IMR-90 (cell line): Measurements from ENCODE around the gene FRS3. TPM values are rescaled to one million over a fixed set of nuclear protein-coding genes. Genes with fewer than 3 reads are reported as not detected.
A peak's percentile ranks its signal among the peaks of the same experiment; 100 is the strongest.

Experiments used
- ATAC-seq: fragments of 200-7000 bp; cut with Tn5 transposase; 2 replicates; pipeline ENCODE4 v1.9.1; 2020; ENCODE audit warnings: low read depth, mild to moderate bottlenecking, moderate library complexity
- BruUV-seq: library from RNA; stranded (reverse); fragments of 400-500 nt; replicated peaks from 2 replicates; lab custom pipeline; 2021; lab: Mats Ljungman, UMichigan
- CTCF ChIA-PET: fragments of 300-600 bp; formaldehyde crosslinking; extraction: SDS; loops from one replicate; lab custom pipeline; 2021; ENCODE audit warnings: antibody characterized with exemption; lab: Yijun Ruan, JAX
- POLR2A ChIA-PET: fragments of 300-600 bp; sonication (Branson Sonifier 250); formaldehyde crosslinking; loops from one replicate; lab custom pipeline; 2022; ENCODE audit warnings: antibody characterized with exemption; ENCODE audit not compliant: unreplicated experiment; lab: Charles Lee
- DNase-seq: peaks from one replicate; pipeline ENCODE4 v3.0.0; 2013
- H2AFZ ChIP-seq: replicated peaks from 2 replicates; pipeline ENCODE3; 2013; ENCODE audit warnings: low read length, mild to moderate bottlenecking; ENCODE audit not compliant: poor library complexity
- H2AK5ac ChIP-seq: 2 replicates; pipeline ENCODE4 v1.6.1; 2013; ENCODE audit warnings: low read depth, low read length, inconsistent platforms
- H2AK9ac ChIP-seq: replicated peaks from 2 replicates; pipeline ENCODE3; 2013; ENCODE audit warnings: mild to moderate bottlenecking, low read depth, low read length, moderate library complexity; ENCODE audit not compliant: poor library complexity
- H2BK120ac ChIP-seq: 2 replicates; pipeline ENCODE4 v1.6.1; 2013; ENCODE audit warnings: low read depth, low read length, inconsistent platforms
- H2BK15ac ChIP-seq: 3 replicates; pipeline ENCODE4 v1.6.1; 2013; ENCODE audit warnings: low read depth, low read length, inconsistent platforms
- H2BK20ac ChIP-seq: 2 replicates; pipeline ENCODE4 v1.6.1; 2013; ENCODE audit warnings: low read depth, mild to moderate bottlenecking, inconsistent platforms, low read length, moderate library complexity
- H2BK5ac ChIP-seq: 2 replicates; pipeline ENCODE4 v1.6.1; 2013; ENCODE audit warnings: mild to moderate bottlenecking, low read depth, low read length, inconsistent platforms; ENCODE audit not compliant: poor library complexity, severe bottlenecking
- H3K14ac ChIP-seq: replicated peaks from 2 replicates; pipeline ENCODE4 v1.6.1; 2013; ENCODE audit warnings: low read depth, low read length, inconsistent platforms
- H3K18ac ChIP-seq: 2 replicates; pipeline ENCODE4 v1.6.1; 2013; ENCODE audit warnings: low read depth, low read length, control low read depth
- H3K23ac ChIP-seq: 2 replicates; pipeline ENCODE4 v1.6.1; 2013; ENCODE audit warnings: low read depth, low read length, inconsistent platforms
- H3K27ac ChIP-seq: 2 replicates; pipeline ENCODE4 v1.5.1; 2013; ENCODE audit warnings: mild to moderate bottlenecking, control low read depth, low read length; ENCODE audit not compliant: insufficient read depth
- H3K27me3 ChIP-seq: 2 replicates; pipeline ENCODE4 v1.6.1; 2013; ENCODE audit warnings: low read length; ENCODE audit not compliant: control insufficient read depth, insufficient read depth
- H3K36me3 ChIP-seq: 2 replicates; pipeline ENCODE4 v1.6.1; 2013; ENCODE audit warnings: low read length, mixed read lengths; ENCODE audit not compliant: control insufficient read depth, insufficient read depth
- H3K4ac ChIP-seq: 2 replicates; pipeline ENCODE4 v1.6.1; 2013; ENCODE audit warnings: low read depth, low read length, inconsistent platforms
- H3K4me1 ChIP-seq: 2 replicates; pipeline ENCODE4 v1.6.1; 2013; ENCODE audit warnings: low read length, mixed read lengths; ENCODE audit not compliant: control insufficient read depth, insufficient read depth
- H3K4me2 ChIP-seq: 2 replicates; pipeline ENCODE4 v1.6.1; 2013; ENCODE audit warnings: low read depth, mild to moderate bottlenecking, control low read depth, low read length, moderate library complexity
- H3K4me3 ChIP-seq: 2 replicates; pipeline ENCODE4 v1.5.1; 2013; ENCODE audit warnings: low read depth, mild to moderate bottlenecking, control low read depth, low read length, moderate library complexity; ENCODE audit not compliant: insufficient read depth
- H3K56ac ChIP-seq: 2 replicates; pipeline ENCODE4 v1.6.1; 2013; ENCODE audit warnings: low read length, inconsistent platforms; ENCODE audit not compliant: insufficient read depth; ENCODE audit errors: extremely low read depth
- H3K79me1 ChIP-seq, 2 experiments: 2 replicates each; pipeline ENCODE4 v1.6.1; 2013; ENCODE audit warnings: low read length in 2 of 2, inconsistent platforms in 1 of 2, low read depth in 1 of 2
- H3K9ac ChIP-seq: 2 replicates; pipeline ENCODE4 v1.6.1; 2013; ENCODE audit warnings: low read depth, low read length, control low read depth
- H3K9me1 ChIP-seq: 2 replicates; pipeline ENCODE4 v1.6.1; 2013; ENCODE audit warnings: low read length, inconsistent platforms; ENCODE audit not compliant: insufficient read depth
- H3K9me3 ChIP-seq: 2 replicates; pipeline ENCODE4 v1.6.1; 2013; ENCODE audit warnings: low read length; ENCODE audit not compliant: control insufficient read depth, insufficient read depth
- H4K20me1 ChIP-seq: 2 replicates; pipeline ENCODE4 v1.6.1; 2013; ENCODE audit warnings: low read length, inconsistent platforms; ENCODE audit not compliant: insufficient read depth
- H4K5ac ChIP-seq: 2 replicates; pipeline ENCODE4 v1.6.1; 2013; ENCODE audit warnings: mild to moderate bottlenecking, low read depth, low read length, control low read depth
- H4K8ac ChIP-seq, 2 experiments: 2 replicates each; pipeline ENCODE4 v1.6.1; 2013; ENCODE audit warnings: low read depth in 2 of 2, low read length in 2 of 2, control low read depth in 1 of 2, inconsistent platforms in 1 of 2
- H4K91ac ChIP-seq: 2 replicates; pipeline ENCODE4 v1.6.1; 2013; ENCODE audit warnings: low read depth, low read length, inconsistent platforms; ENCODE audit not compliant: insufficient read depth
- CHD1 ChIP-seq: IDR thresholded peaks from 2 replicates; pipeline ENCODE4 v1.6.1; 2012; ENCODE audit warnings: low read depth, low read length, improper control_type of control experiment
- CTCF ChIP-seq: conservative IDR thresholded peaks from 2 replicates; pipeline ENCODE4 v1.5.1; 2012; ENCODE audit warnings: mild to moderate bottlenecking, low read depth, low read length, improper control_type of control experiment
- FOS ChIP-seq: fragments of 150-350 bp; IDR thresholded peaks from 2 replicates; pipeline ENCODE4 v1.6.1; 2016; ENCODE audit warnings: low read depth, low read length
- MAZ ChIP-seq: IDR thresholded peaks from 2 replicates; pipeline ENCODE4 v1.6.1; 2012; ENCODE audit warnings: low read depth, mild to moderate bottlenecking, low read length, improper control_type of control experiment, moderate library complexity, borderline replicate concordance
- MXI1 ChIP-seq: IDR thresholded peaks from 2 replicates; pipeline ENCODE4 v1.6.1; 2012; ENCODE audit warnings: low read depth, mild to moderate bottlenecking, low read length, moderate library complexity, borderline replicate concordance
- NFE2L2 ChIP-seq: fragments of 150-350 bp; IDR thresholded peaks from 2 replicates; pipeline ENCODE4 v1.6.1; 2016; ENCODE audit warnings: low read depth, mild to moderate bottlenecking, low read length
- POLR2A ChIP-seq: IDR thresholded peaks from 2 replicates; pipeline ENCODE4 v1.6.1; 2012; ENCODE audit warnings: mild to moderate bottlenecking, low read depth, low read length
- RAD21 ChIP-seq: IDR thresholded peaks from 2 replicates; pipeline ENCODE4 v1.6.1; 2012; ENCODE audit warnings: low read length, improper control_type of control experiment
- RFX5 ChIP-seq: IDR thresholded peaks from 2 replicates; pipeline ENCODE4 v1.8.0; 2012; ENCODE audit warnings: low read depth, mild to moderate bottlenecking, low read length, moderate library complexity
- SMC3 ChIP-seq: fragments of 150-350 bp; IDR thresholded peaks from 2 replicates; pipeline ENCODE4 v1.6.1; 2016; ENCODE audit warnings: low read depth, mild to moderate bottlenecking, antibody characterized with exemption, low read length, moderate library complexity
- USF2 ChIP-seq: fragments of 150-350 bp; IDR thresholded peaks from 2 replicates; pipeline ENCODE4 v1.6.1; 2017; ENCODE audit warnings: mild to moderate bottlenecking, antibody characterized with exemption, low read length, low read depth
- WGBS, 2 experiments: methylation state at CpG; one replicate each; pipeline versions ENCODE4 v1.1.5 to v1.1.7; 2013; ENCODE audit warnings: missing lambda C conversion rate in 2 of 2; ENCODE audit not compliant: insufficient read length in 1 of 2; ENCODE audit errors: extremely low coverage in 2 of 2; 5-methylcytosine and 5-hydroxymethylcytosine counted together
- dilution Hi-C: fragments of 300-500 bp; cut with HindIII; formaldehyde crosslinking; loops from one replicate; pipeline ENCODE4 v1.14.3; 2018; ENCODE audit warnings: low sequenced_read_pairs; ENCODE audit not compliant: unreplicated experiment
- in situ Hi-C: fragments of 300-500 bp; cut with MboI; formaldehyde crosslinking; loops from 3 replicates; pipeline ENCODE4 v1.14.3; 2019; ENCODE audit warnings: low sequenced_read_pairs, inconsistent platforms, mixed read lengths
- intact Hi-C: fragments of 100-400 bp; cut with micrococcal nuclease; formaldehyde crosslinking; loops from 2 replicates; pipeline ENCODE4 v1.10.0; 2022
- polyA plus RNA-seq, 3 experiments: library from polyadenylated mRNA; depleted of rRNA; stranded (reverse); fragments of >200 nt; gene quantifications; 2 replicates each; pipeline ENCODE4 v1.2.3, GENCODE V29; 2012; ENCODE audit warnings: low replicate concordance in 1 of 3
- total RNA-seq: library from RNA; depleted of rRNA; stranded (reverse); fragments of >200 nt; gene quantifications from 2 replicates; pipeline ENCODE4 v1.2.3, GENCODE V29; 2012

FRS3 gene
- total and polyA plus RNA-seq, 2 of the 4 experiments (the other 2 are of a cell fraction), result 0.54 to 3.8 TPM

GRCh38 chr6:41787219-41787917 is 7.7 kb upstream of the FRS3 start, which contains the start of gene TOMM6 (continued):
- TF ChIP-seq CHD1 (no peak), RFX5 (no peak), FOS (no peak)

- Histone ChIP-seq H3K9me1 (peaks cover 3% of the 10 kb centered on the region; the same call in 1 of the 2 replicates), H2BK120ac (no peak overlapping the region), H3K27me3 (no peaks in the 10 kb centered on the region), H2AK5ac (peak overlapping the region; percentile 87), H3K27ac (peak overlapping the region; percentile 94), H3K23ac (peak overlapping the region; percentile 98), H2BK20ac (no peak overlapping the region), H4K91ac (peak overlapping the region; percentile 78), H2AFZ (peak overlapping the region; percentile 94), H2AK9ac (peak overlapping the region; percentile 93), H3K4me1 (peaks cover 7% of the 10 kb centered on the region), H3K56ac (peak overlapping the region; percentile 80), H3K4me2 (peak overlapping the region; percentile 93), H3K18ac (peak overlapping the region; percentile 38; the same call in 1 of the 2 replicates), H3K9me3 (no peaks in the 10 kb centered on the region), H3K79me1 (peaks cover 22 to 33% of the 10 kb centered on the region in 2 experiments), H4K8ac (peak overlapping the region; percentile 94 to 97; a peak in 3 of 4 replicates), H3K4ac (peak overlapping the region; percentile 88), H3K36me3 (peaks cover 10% of the 10 kb centered on the region), H3K4me3 (peak overlapping the region; percentile 97), H3K14ac (peak overlapping the region; percentile 73), H2BK15ac (no peak overlapping the region), H4K20me1 (no peaks in the 10 kb centered on the region), H2BK5ac (peak overlapping the region; percentile 93), H3K9ac (peak overlapping the region; percentile 88), H4K5ac (peak overlapping the region; percentile 72)
- peak; percentile 61 for DNase-seq
- BruUV-seq, result no TSS peak
- ATAC-seq, result peak; percentile 91
- intact Hi-C loops (loop anchor here (2.0 to 10.0 kb wide), 3 partner anchors 134 to 428 kb away; partner anchors contain the start of genes BYSL, MED20 and MRPS10), dilution Hi-C loops (no loop called here), in situ Hi-C loops (loop anchor here (10.0 kb wide), 1 partner anchor 148 kb away; no protein-coding TSS in a partner anchor)
- CTCF ChIA-PET, result interaction anchor here (0.5 to 2.9 kb wide), 12 partner anchors 16 to 260 kb away, joined by 3 to 9 read pairs (median 4); partner anchors contain the start of genes BYSL and MED20
- WGBS, 2 experiments, result 0% methylated on average over 24 of the region's 58 CpGs; no CpG with 5 or more reads in 1 of the 2 experiments
- POLR2A ChIA-PET, result interaction anchor here (1.0 kb wide), 1 partner anchor 264 kb away, joined by 3 read pairs; the partner anchor contains the start of gene TAF8
- peak; percentile 54 for TF ChIP-seq SMC3
- peak; percentile 80; the same call in 1 of the 2 replicates for TF ChIP-seq MAZ
- TF ChIP-seq USF2, result no peak
- peak; percentile 66 for TF ChIP-seq RAD21
- peak; percentile 88 for TF ChIP-seq CTCF
- TF ChIP-seq MXI1, result peak; percentile 18; the same call in 1 of the 2 replicates
- no peak for TF ChIP-seq FOS
- TF ChIP-seq NFE2L2, result no peak
- TF ChIP-seq POLR2A, result no peak
Measured at GRCh38 chr6:41786451-41787218, 6.9 kb upstream of the FRS3 start.
